AG04450 (cell line): Measurements from ENCODE around the gene GSTM3. TPM values are rescaled to one million over a fixed set of nuclear protein-coding genes. Genes with fewer than 3 reads are reported as not detected.
"Not testable (repeated sequence)": the region's sequence is repeated elsewhere in the genome, so short reads cannot be mapped to it uniquely, and the experiment has no call there.

ENCODE experiments used
- CTCF ChIA-PET: fragments of 300-600, 350-600 bp; formaldehyde crosslinking; extraction: SDS; loops from one replicate; lab custom pipeline; 2022; ENCODE audit warnings: antibody characterized with exemption, inconsistent platforms; lab: Charles Lee
- POLR2A ChIA-PET: fragments of 350-600 bp; formaldehyde crosslinking; extraction: SDS; loops from one replicate; lab custom pipeline; 2021; ENCODE audit warnings: antibody characterized with exemption, inconsistent platforms; lab: Yijun Ruan, JAX
- DNase-seq: peaks from one replicate; pipeline ENCODE4 v3.0.0-alpha.2; 2011; ENCODE audit warnings: low read depth, low spot score
- H3K27ac ChIP-seq: one replicate; pipeline ENCODE4 v1.5.1; 2012; ENCODE audit warnings: low read depth, low read length, control low read depth
- H3K27me3 ChIP-seq: one replicate; pipeline ENCODE4 v1.6.0; 2012; ENCODE audit warnings: low read length; ENCODE audit not compliant: control insufficient read depth, insufficient read depth
- H3K4me3 ChIP-seq: 2 replicates; pipeline ENCODE4 v1.5.1; 2011; ENCODE audit warnings: mild to moderate bottlenecking, low read depth, low read length, control low read depth
- H3K9me3 ChIP-seq: 2 replicates; pipeline ENCODE4 v1.5.1; 2012; ENCODE audit warnings: low read length; ENCODE audit not compliant: control insufficient read depth, insufficient read depth
- polyA plus RNA-seq: library from polyadenylated mRNA; depleted of rRNA; stranded (reverse); fragments of >200 nt; gene quantifications from 2 replicates; pipeline ENCODE4 v1.2.3, GENCODE V29; 2011
- TF ChIP-seq, protein P1 (sequence below): IDR thresholded peaks from 2 replicates; pipeline ENCODE4 v1.5.1; 2011; ENCODE audit warnings: low read depth, low read length, control low read depth, inconsistent platforms

Gene GSTM3
- polyA plus RNA-seq, 1 experiment = 299 TPM

DNA sequence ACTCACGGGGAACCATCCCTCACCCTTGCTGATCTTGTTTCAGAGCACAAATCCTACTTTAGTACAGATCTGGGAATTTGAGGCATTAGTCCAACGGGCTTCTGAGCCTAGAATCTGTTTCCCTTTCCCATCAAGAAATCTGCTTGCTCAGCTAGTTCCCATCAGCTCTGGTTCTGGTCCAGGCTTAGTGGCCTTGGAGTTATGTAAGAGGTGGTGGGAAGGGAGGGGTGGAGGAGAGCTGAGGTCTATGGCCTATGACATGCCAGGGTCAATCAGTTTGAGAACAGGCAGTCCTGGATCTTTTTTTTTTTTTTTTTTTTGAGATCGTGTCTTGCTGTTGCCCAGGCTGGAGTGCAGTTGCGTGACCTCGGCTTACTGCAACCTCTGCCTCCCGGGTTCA is 49.1 kb downstream of the GSTM3 start:
- ChIA-PET CTCF (no interaction called here), POLR2A (no interaction called here)
- Histone ChIP-seq H3K27ac (no peak overlapping the region), H3K9me3 (no peaks in the 10 kb centered on the region), H3K27me3 (no peaks in the 10 kb centered on the region), H3K4me3 (no peak overlapping the region)
- TF ChIP-seq, protein P1, sequence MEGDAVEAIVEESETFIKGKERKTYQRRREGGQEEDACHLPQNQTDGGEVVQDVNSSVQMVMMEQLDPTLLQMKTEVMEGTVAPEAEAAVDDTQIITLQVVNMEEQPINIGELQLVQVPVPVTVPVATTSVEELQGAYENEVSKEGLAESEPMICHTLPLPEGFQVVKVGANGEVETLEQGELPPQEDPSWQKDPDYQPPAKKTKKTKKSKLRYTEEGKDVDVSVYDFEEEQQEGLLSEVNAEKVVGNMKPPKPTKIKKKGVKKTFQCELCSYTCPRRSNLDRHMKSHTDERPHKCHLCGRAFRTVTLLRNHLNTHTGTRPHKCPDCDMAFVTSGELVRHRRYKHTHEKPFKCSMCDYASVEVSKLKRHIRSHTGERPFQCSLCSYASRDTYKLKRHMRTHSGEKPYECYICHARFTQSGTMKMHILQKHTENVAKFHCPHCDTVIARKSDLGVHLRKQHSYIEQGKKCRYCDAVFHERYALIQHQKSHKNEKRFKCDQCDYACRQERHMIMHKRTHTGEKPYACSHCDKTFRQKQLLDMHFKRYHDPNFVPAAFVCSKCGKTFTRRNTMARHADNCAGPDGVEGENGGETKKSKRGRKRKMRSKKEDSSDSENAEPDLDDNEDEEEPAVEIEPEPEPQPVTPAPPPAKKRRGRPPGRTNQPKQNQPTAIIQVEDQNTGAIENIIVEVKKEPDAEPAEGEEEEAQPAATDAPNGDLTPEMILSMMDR = no peak
- DNase-seq = no peak

- Histone ChIP-seq H3K9me3 (no peaks in the 10 kb centered on the region), H3K27me3 (no peaks in the 10 kb centered on the region), H3K27ac (no peak overlapping the region), H3K4me3 (no peak overlapping the region)
- ChIA-PET CTCF (no interaction called here), POLR2A (no interaction called here)
- TF ChIP-seq, protein P1 = no peak
- no peak for DNase-seq
Observed at GRCh38 chr1:109689844-109690405, 50.9 kb downstream of the GSTM3 start.

DNA sequence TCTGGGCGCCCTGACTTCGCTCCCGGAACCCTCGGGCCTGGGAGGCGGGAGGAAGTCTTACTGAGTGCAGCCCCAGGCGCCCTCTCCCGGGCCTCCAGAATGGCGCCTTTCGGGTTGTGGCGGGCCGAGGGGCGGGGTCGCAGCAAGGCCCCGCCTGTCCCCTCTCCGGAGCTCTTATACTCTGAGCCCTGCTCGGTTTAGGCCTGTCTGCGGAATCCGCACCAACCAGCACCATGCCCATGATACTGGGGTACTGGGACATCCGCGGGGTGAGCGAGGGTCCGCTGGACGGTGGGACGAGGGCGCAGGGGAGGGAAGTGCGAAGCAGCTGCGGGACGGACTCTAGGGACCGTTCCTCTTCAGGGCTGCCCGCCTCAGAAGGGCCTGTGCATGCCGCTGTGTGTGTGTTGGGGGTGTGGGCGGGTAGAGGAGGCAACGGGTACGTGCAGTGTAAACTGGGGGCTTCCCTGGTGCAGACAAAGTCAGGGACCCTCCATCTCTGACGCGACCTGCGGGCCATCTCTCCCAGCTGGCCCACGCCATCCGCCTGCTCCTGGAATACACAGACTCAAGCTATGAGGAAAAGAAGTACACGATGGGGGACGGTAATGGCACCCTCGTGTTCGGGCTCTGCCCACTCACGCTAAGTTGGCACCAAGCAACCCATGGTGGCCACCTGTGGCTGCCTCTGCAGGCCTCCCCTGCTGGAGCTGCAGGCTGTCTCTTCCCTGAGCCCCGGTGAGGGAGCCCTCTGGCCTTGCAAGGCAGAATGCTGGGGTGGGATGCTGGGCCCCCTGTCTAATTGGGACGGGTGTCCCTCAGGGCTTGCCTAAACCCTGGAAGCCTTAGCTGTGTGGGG is 53.0 kb downstream of the GSTM3 start, which contains the start of gene GSTM1:
GSTM1 (plus strand) TSS at position 177 of the 859 bp plus-strand sequence; CDS start at position 234, 57 bp downstream.
- no peak within 1 kb of the TSS for H3K27ac ChIP-seq
- DNase-seq = no peak
- no peaks in the 10 kb centered on the region for H3K9me3 ChIP-seq
- CTCF ChIA-PET = no interaction called here
- no peak within 1 kb of the TSS for H3K4me3 ChIP-seq
- TF ChIP-seq, protein P1 = no peak
- H3K27me3 ChIP-seq = no peaks in the 10 kb centered on the region
- POLR2A ChIA-PET = no interaction called here

DNA sequence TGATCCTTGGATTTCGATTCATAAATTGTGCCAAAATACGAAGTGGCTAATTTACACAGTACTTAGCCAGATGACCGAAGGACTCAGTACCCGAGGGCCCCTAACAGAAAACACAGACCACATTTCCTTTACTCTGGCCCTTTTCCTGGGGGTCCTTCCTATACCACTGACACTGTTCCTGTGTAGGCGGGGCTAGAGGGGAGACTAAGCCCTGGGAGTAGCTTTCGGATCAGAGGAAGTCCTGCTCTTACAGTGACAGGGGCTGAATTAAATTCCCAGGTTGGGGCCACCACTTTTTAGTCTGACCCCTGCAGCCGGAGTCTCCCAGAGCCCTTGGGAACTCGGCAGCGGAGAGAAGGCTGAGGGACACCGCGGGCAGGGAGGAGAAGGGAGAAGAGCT is 53.7 kb downstream of the GSTM3 start:
- H3K27me3 ChIP-seq, POLR2A ChIA-PET, DNase-seq, H3K27ac ChIP-seq, CTCF ChIA-PET, H3K4me3 ChIP-seq, H3K9me3 ChIP-seq: not testable (repeated sequence)

GRCh38 chr1:109685890-109686289 is 54.9 kb downstream of the GSTM3 start:
- DNase-seq, H3K4me3 ChIP-seq, H3K9me3 ChIP-seq, H3K27ac ChIP-seq, H3K27me3 ChIP-seq, POLR2A ChIA-PET, CTCF ChIA-PET: not testable (repeated sequence)

DNA sequence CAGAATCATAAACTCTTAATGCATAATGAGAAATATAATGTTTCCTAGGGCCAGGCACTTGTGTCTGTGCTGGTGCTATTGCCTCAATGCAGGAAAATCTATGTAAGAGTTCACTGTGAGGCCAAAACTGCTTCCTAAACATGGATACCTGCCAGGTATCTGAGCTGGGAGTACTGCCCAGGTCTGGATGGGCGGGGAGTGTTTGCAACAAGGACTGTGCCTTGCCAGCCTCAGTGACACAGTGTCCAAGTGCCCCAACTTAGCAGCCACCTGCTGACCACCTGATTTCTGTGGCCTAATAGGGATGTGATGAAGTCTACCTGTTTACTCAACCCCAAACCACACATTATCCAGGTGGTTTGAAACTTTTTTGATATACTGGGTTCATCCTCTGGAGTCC is 55.4 kb downstream of the GSTM3 start:
- H3K4me3 ChIP-seq, POLR2A ChIA-PET, CTCF ChIA-PET, H3K9me3 ChIP-seq, DNase-seq, H3K27ac ChIP-seq, H3K27me3 ChIP-seq: not testable (repeated sequence)

- H3K9me3 ChIP-seq, DNase-seq, H3K27ac ChIP-seq, H3K4me3 ChIP-seq, CTCF ChIA-PET, H3K27me3 ChIP-seq, POLR2A ChIA-PET: not testable (repeated sequence)
Observed at GRCh38 chr1:109684777-109685176, 56.1 kb downstream of the GSTM3 start.
